Hematopoietic multipotent progenitor cell (in vitro differentiated cells): ENCODE results near the gene DCP2. TPM values are rescaled to one million over a fixed set of nuclear protein-coding genes. Genes with fewer than 3 reads are reported as not detected.

Source experiments
- DNase-seq, 3 donors: peaks; one replicate each; pipeline ENCODE4 v3.0.0-alpha.2; 2011 to 2015; ENCODE audit warnings: low read depth in 2 of 3, low spot score in 2 of 3
- total RNA-seq: library from RNA; depleted of rRNA; stranded (reverse); fragments of >200 nt; gene quantifications from one replicate; pipeline ENCODE4 v1.2.3, GENCODE V29; 2012

DCP2 gene
- total RNA-seq, 1 donor, result 39.9 TPM

DNA sequence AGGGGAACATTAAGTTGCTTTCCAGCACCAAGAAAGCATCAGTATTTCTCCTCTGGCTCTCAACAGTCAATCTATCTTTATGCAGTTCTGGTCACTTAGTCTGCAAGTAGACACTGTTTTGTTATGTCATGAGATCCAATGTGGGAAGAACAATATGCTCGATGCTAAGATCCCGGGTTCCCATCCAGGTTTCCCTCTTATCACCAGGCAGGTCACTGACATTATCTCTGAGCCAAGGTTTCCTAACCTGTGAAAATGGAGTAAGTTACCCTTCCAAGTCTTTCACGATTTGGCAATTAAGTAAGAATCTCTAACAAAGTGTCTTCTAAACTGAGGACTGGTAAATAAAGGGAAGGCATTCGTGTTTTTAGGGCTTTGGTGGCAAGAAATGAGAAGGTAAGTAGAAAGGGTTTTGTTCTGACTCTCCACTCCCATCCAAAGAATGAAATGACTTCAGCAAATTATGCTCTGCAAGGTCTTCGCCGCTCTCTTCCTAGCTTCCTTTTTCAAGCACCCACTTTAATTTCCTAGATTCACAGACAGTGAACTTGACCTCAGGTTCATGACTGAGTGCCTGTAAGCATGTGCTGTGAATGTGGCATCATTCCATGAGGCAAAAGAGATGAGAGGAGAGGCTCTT lies 86.4 kb downstream of the DCP2 start:
- DNase-seq, result no peak

DNA sequence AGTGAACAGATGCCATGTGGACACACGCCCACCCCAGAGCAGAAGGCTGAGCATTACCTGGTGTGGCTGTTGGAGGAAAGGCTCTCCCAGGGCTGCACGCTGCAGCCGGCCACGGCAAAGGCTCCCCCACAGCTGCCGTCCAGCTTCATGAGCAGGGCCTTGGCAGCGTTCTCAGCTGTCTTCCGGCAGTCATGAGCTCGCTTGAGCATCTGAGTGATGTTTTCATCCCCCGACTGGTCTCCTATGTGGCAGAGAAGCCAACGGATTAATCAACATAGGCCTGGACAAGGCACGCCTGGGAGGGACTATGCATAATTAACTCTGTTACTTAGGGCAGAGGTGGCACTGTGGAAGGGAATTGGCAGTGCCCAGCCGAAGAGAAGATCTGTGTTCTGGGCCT lies 87.3 kb downstream of the DCP2 start:
- no peak for DNase-seq

GRCh38 chr5:113064806-113065205 lies 88.2 kb downstream of the DCP2 start:
- DNase-seq, result no peak

DNA sequence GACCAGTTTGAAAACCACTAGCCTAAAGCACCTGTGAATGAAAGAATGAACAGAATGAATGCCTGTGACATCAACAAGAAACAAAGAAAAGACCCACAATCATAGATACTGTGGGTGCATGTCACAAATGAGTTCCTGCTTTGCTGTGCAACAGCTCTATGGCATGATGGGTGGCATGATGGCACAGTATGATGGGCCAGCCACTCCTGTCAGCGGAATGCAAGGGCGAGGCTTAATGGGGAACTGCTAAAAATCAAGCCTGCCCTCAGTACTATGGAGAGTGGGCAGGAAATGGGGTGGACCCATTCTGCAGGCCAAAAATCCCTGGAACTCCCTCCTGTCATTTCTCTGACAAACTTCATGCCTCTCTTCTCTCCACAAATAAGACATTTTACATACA lies 89.0 kb downstream of the DCP2 start:
- DNase-seq, result no peak

- no peak for DNase-seq
Measured at GRCh38 chr5:113067635-113068344, 91.2 kb downstream of the DCP2 start.

DNA sequence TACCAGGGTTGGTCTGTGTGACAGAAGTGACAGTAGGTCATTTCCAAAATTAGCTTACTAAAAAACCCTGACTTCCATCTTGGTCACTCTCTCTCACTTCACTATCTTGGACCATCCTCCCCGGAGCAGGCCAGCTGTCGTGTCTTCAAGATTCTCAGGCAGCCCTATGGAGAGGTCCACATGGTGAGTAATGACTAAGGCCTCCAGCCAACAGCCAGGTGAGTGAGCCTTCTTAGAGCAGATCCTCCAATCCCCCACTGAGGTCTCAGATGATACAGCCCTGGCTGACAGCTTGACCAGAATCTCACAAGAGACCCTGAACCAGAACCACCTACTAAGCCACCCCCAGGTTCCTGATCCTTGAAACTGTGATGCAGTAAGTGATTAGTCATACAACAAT lies 92.0 kb downstream of the DCP2 start:
- DNase-seq, result no peak

Other genes starting within 250 kb of the DCP2 start
- 37.2 TPM for gene APC, start 238.9 kb upstream of the DCP2 start, total RNA-seq
- 5.9 TPM for gene SRP19, start 115.5 kb upstream of the DCP2 start, total RNA-seq
- gene REEP5, start 54.6 kb upstream of the DCP2 start, total RNA-seq, result 15.9 TPM